H54 (cell line): Measurements from ENCODE around the gene KRT16.
A peak's percentile ranks its signal among the peaks of the same experiment; 100 is the strongest.
"Not testable (repeated sequence)": the region's sequence is repeated elsewhere in the genome, so short reads cannot be mapped to it uniquely, and the experiment has no call there.

Experiments
- DNase-seq: peaks from one replicate; pipeline ENCODE4 v3.0.0; 2011; ENCODE audit warnings: low spot score, mixed read lengths; ENCODE audit not compliant: insufficient read length
- FAIRE-seq: peaks from 3 replicates; lab custom pipeline; 2011; peaks lifted over from hg19 to GRCh38; lab: Jason Lieb, UNC
- POLR2A ChIP-seq: IDR thresholded peaks from 2 replicates; pipeline ENCODE4 v1.6.1; 2011; ENCODE audit warnings: low read depth, mild to moderate bottlenecking, low read length

The KRT16 gene

GRCh38 chr17:41651625-41652460, 39.3 kb upstream of the KRT16 start:
- DNase-seq = no peak
- no peak for FAIRE-seq

DNA sequence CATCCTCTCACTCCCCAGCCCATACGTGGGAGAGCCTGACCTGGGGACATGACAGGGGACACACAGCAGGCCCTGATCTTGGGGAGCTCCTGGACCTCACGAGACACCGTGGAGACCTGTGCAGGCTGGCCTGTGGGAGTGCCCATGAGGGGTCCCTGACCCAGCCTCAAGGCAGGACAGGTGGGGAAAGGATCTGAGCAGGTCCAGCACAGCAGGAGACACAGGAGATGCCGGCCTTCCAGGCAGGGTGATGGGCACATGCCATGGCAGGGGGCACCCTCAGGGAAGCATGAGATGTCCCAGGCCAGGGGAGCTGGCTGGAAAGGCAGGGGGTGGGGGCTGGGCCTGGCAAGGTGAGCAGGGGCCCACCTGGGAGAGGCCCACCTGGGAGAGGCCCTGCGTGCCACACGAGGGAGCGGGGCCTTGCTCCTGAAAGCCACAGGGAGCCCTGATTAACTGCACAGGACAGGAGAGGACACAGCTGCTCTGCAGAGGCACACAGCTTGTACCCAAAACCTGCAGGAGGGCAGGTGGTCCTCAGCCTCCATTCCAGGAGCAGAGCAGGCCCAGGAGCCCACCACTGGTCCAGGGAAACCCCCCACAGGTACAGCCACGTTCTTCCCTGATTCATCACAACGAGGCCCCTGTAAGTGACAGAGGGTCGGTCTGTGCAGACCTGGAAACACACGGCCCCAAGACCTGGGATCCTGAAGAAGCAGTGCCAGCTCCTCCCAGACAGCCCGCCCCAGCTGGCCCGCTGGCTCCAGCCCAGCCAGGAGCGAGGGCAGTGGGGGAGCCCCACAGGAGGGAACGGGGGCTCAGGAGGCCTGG, 38.4 kb upstream of the KRT16 start:
- DNase-seq = no peak
- FAIRE-seq = no peak
- TF ChIP-seq POLR2A = no peak

More at GRCh38 chr17:41651625-41652460, 39.3 kb upstream of the KRT16 start:
- TF ChIP-seq POLR2A = no peak

DNA sequence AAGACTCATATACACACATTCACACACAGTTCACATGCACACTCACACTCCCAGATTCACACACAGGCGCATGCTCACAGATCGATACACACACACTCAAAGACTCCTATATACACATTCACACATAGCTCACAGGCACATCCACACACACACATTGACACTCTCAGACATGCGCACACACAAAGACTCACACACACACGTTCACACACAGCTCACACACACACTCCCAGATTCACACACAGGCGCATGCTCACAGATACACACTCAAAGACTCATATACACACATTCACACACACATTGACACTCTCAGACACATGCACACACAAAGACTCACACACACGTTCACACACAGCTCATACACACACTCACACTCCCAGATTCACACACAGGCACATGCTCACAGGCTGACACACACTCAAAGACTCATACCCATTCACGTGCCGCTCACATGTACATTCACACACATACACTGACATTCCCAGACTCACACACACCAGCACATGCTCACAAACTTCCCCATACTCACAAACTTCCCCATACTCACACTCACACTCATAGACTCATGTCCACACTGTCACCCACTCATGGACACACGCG, 37.5 kb upstream of the KRT16 start:
- TF ChIP-seq POLR2A = no peak
- FAIRE-seq = no peak
- no peak for DNase-seq

DNA sequence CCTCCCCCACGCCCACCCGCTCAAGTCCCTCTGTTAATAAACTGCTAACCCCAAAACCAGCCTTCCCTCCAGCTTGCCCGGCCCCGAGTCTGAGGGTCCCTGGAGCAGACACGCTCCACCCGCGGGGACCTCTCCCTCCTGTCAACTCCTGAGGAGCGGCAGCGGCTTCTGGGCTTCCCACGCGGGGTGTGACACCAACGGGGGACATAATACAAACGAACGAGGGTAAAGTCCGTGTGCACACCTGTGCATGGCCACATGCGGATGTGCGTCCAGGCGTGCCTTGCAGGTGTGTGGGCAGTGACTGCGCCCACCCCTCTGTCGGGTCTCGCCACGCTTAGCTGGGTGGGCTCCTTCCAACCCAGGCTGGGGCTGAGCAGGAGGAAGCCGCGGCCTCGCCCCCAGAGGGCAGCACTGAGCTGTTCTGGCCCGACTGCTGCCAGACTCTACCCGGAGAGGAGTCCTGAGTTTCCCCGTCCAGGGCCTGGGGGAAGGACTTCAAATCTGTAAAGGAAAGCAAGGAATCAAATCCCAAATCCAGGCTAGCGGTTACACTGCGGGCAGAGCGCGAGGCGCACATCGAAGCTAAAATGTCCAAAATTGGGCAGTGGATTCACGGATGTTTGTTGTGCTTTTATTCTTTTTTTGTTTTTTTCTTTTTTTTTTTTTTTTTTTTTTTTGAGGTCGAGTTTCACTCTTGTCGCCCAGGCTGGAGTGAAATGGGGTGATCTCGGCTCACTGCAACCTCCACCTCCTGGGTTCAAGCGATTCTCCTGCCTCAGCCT, 36.0 kb upstream of the KRT16 start:
- peak; percentile 90 for DNase-seq
- FAIRE-seq = no peak
- no peak for TF ChIP-seq POLR2A

GRCh38 chr17:41647940-41648410, 35.4 kb upstream of the KRT16 start:
- FAIRE-seq = no peak
- no peak for TF ChIP-seq POLR2A

GRCh38 chr17:41647038-41647813, 34.7 kb upstream of the KRT16 start:
- FAIRE-seq (no peak), DNase-seq (no peak)
- no peak for TF ChIP-seq POLR2A

More at GRCh38 chr17:41647940-41648410, 35.4 kb upstream of the KRT16 start:
- DNase-seq = peak; percentile 87

- FAIRE-seq = no peak
- no peak for TF ChIP-seq POLR2A
- DNase-seq = no peak
Observed at GRCh38 chr17:41642252-41643156, 29.9 kb upstream of the KRT16 start.

DNA sequence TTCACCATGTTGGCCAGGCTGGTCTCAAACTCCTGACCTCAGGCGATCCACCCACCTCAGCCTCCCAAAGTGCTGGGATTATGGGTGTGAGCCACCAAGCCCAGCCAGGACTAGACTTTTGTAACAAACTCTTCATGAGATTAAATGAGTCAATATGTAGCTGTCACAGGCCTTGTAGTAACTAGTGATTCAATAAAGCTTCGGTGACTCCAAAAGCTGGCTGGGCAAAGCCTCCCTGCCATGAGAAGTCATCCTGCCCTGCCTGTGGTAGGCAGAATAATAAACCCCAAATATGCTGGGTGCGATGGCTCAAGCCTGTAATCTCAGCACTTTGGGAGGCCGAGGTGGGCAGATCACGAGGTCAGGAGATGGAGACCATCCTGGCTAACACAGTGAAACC, 28.0 kb upstream of the KRT16 start:
- FAIRE-seq, DNase-seq: not testable (repeated sequence)

DNA sequence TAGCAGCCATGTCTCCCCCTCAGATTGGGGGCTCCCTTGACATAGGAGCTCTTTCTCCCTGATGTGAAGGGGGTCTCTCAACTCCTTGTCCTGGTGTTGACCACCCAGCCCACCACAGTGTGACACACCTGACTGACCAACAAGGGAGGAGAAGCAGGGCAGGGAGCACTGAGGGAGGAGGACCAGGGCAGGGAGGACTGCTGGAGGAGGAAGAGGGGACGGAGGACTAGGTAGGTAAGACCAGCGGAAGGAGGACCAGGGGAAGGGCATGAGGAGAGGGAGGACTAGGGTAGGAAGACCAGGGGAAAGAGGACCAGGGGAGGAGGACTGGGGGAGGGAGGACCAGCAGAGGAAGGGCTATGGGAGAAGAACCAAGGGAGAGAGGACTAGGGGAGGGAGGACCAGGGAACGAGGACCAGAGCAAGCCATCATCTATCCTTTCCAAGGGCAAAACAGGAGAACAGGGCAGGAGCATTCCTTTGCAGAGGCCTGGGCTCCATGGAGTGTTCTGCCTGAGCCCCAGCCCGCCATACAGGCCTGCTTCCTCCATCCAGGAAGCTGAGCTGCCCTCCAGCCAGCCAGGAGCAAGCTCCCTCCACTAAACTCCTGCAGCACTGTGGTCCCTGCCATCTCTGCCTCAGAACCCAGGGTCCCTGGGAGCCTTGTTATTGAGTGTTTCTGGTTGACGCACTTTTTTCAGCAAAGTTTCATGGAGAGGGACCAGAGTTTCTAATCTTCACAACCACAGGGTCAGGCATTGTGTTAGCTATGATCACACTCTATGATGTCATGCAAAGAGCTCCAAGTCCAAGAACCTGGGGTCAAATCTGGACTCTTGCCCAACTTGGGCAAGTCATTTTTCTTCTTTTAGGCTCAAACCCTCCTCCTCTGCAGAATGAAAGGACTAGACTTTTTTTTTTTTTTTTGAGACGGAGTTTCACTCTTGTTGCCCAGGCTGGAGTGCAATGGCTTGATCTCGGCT, 27.2 kb upstream of the KRT16 start:
- TF ChIP-seq POLR2A = no peak
- DNase-seq (no peak), FAIRE-seq (no peak)

DNA sequence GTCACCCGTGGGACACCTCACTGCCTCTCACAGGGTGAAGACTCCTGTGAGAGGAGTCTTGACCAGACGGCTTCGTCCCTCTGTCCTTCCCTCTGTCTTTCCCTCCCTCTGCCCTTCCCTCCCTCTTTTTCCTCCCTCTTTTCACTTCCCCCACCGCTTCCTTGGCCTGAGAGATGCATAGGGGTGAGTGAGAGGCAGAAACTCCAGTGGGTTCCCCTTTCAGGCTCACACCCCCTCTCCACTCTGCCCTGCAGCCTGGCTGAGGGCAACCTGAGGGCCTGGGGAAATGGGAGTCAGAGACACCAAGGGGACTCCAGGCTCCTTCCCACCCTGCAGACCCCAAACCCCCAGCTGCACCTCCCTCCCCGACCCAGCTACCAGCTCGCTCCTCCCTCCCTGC, 26.4 kb upstream of the KRT16 start:
- no peak for FAIRE-seq
- TF ChIP-seq POLR2A = no peak

More for the DNA sequence above, 26.4 kb upstream of the KRT16 start:
- DNase-seq = no peak
